ENCODE results near the gene RAB30.

GRCh38 chr11:82949352-82949751, 122.3 kb downstream of the RAB30 start:
- no peak for TF ChIP-seq ZBTB44 (tag by site-specific recombination; IDR thresholded peaks at IDR 0.05)
- no peak for TF ChIP-seq CTCF (tag by site-specific recombination; IDR thresholded peaks at IDR 0.05)
- no peak for TF ChIP-seq ZNF223 (tag by site-specific recombination; IDR thresholded peaks at IDR 0.05)
- no peak for TF ChIP-seq TRIM28 (IDR thresholded peaks at IDR 0.05; ENCODE audit: borderline replicate concordance, low read length)
- TF ChIP-seq ZNF362 (tag by site-specific recombination; IDR thresholded peaks at IDR 0.05): no peak
- no peak for TF ChIP-seq REST (tag by site-specific recombination; IDR thresholded peaks at IDR 0.05)
- no peak for TF ChIP-seq ZNF311 (tag by site-specific recombination; IDR thresholded peaks at IDR 0.05; ENCODE audit: borderline replicate concordance)
- no peak for TF ChIP-seq KLF16 (tag by site-specific recombination; IDR thresholded peaks at IDR 0.05)
- TF ChIP-seq ZSCAN5A (tag by site-specific recombination; IDR thresholded peaks at IDR 0.05): no peak
- TF ChIP-seq TCF7L2 (IDR thresholded peaks at IDR 0.05; ENCODE audit: borderline replicate concordance, low read depth, low read length): no peak
- TF ChIP-seq HOXC10 (CRISPR knock-in tag; IDR thresholded peaks at IDR 0.05): no peak
